Measurements from ENCODE around the gene ZBTB4. TPM values are rescaled to one million over a fixed set of nuclear protein-coding genes. Genes with fewer than 3 reads are reported as not detected.
"Not testable (repeated sequence)": the region's sequence is repeated elsewhere in the genome, so short reads cannot be mapped to it uniquely, and the experiment has no call there.

Gene ZBTB4
- total RNA-seq, 2 donors from 2014 or later = 18.9 to 27.5 TPM

- not testable (repeated sequence) for H3K4me3 Mint-ChIP-seq; ATAC-seq (replicated peaks); H3K27me3 Mint-ChIP-seq; H3K4me1 Mint-ChIP-seq; H3K9me3 Mint-ChIP-seq; H3K27ac Mint-ChIP-seq
- H3K36me3 Mint-ChIP-seq (ENCODE audit: low read depth) = peaks cover 12% of the 10 kb centered on the region
These were observed 9.6 kb downstream of the ZBTB4 start for GRCh38 chr17:7469843-7470242.

- no peak for ATAC-seq (replicated peaks)
- Mint-ChIP-seq H3K27ac (no peak overlapping the region), H3K4me1 (peaks cover 5% of the 10 kb centered on the region), H3K36me3 (ENCODE audit: low read depth) (peaks cover 18% of the 10 kb centered on the region), H3K4me3 (no peak overlapping the region), H3K9me3 (no peaks in the 10 kb centered on the region), H3K27me3 (no peaks in the 10 kb centered on the region)
These were observed 10.5 kb downstream of the ZBTB4 start for GRCh38 chr17:7468804-7469389.

GRCh38 chr17:7468290-7468689 is 11.1 kb downstream of the ZBTB4 start:
- peaks cover 5% of the 10 kb centered on the region for H3K4me1 Mint-ChIP-seq
- H3K4me3 Mint-ChIP-seq = no peak overlapping the region
- ATAC-seq (replicated peaks) = no peak
- H3K9me3 Mint-ChIP-seq = no peaks in the 10 kb centered on the region
- peaks cover 24% of the 10 kb centered on the region for H3K36me3 Mint-ChIP-seq (ENCODE audit: low read depth)
- H3K27me3 Mint-ChIP-seq = no peaks in the 10 kb centered on the region
- no peak overlapping the region for H3K27ac Mint-ChIP-seq

GRCh38 chr17:7467498-7467897 is 11.9 kb downstream of the ZBTB4 start:
- Mint-ChIP-seq H3K4me1 (peaks cover 5% of the 10 kb centered on the region), H3K36me3 (ENCODE audit: low read depth) (peaks cover 30% of the 10 kb centered on the region), H3K27ac (peak overlapping the region; percentile 50), H3K27me3 (no peaks in the 10 kb centered on the region), H3K9me3 (no peaks in the 10 kb centered on the region), H3K4me3 (no peak overlapping the region)
- no peak for ATAC-seq (replicated peaks)

GRCh38 chr17:7466639-7467341 is 12.6 kb downstream of the ZBTB4 start:
- no peaks in the 10 kb centered on the region for H3K9me3 Mint-ChIP-seq

GRCh38 chr17:7466318-7466638 is 13.2 kb downstream of the ZBTB4 start:
- Mint-ChIP-seq H3K27me3 (no peaks in the 10 kb centered on the region), H3K4me3 (no peak overlapping the region), H3K27ac (no peak overlapping the region), H3K36me3 (ENCODE audit: low read depth) (peaks cover 30% of the 10 kb centered on the region), H3K9me3 (no peaks in the 10 kb centered on the region), H3K4me1 (no peaks in the 10 kb centered on the region)
- ATAC-seq (replicated peaks) = no peak

More at GRCh38 chr17:7466639-7467341, 12.6 kb downstream of the ZBTB4 start:
- no peak overlapping the region for H3K4me3 Mint-ChIP-seq
- no peaks in the 10 kb centered on the region for H3K27me3 Mint-ChIP-seq
- H3K36me3 Mint-ChIP-seq (ENCODE audit: low read depth) = peaks cover 30% of the 10 kb centered on the region
- H3K4me1 Mint-ChIP-seq = peaks cover 3% of the 10 kb centered on the region
- peak overlapping the region; percentile 50 for H3K27ac Mint-ChIP-seq
- ATAC-seq (replicated peaks) = no peak

- Mint-ChIP-seq H3K4me1 (no peaks in the 10 kb centered on the region), H3K9me3 (no peaks in the 10 kb centered on the region), H3K27ac (no peak overlapping the region), H3K4me3 (no peak overlapping the region), H3K27me3 (no peaks in the 10 kb centered on the region), H3K36me3 (ENCODE audit: low read depth) (peaks cover 30% of the 10 kb centered on the region)
- no peak for ATAC-seq (replicated peaks)
These were observed 13.7 kb downstream of the ZBTB4 start for GRCh38 chr17:7465597-7466275.

GRCh38 chr17:7464081-7464480 is 15.3 kb downstream of the ZBTB4 start:
- H3K4me3 Mint-ChIP-seq = no peak overlapping the region
- H3K36me3 Mint-ChIP-seq (ENCODE audit: low read depth) = peaks cover 30% of the 10 kb centered on the region
- no peaks in the 10 kb centered on the region for H3K9me3 Mint-ChIP-seq
- H3K27me3 Mint-ChIP-seq = no peaks in the 10 kb centered on the region
- no peak for ATAC-seq (replicated peaks)
- no peak overlapping the region for H3K27ac Mint-ChIP-seq
- H3K4me1 Mint-ChIP-seq = no peaks in the 10 kb centered on the region

- Mint-ChIP-seq H3K4me3 (no peak overlapping the region), H3K4me1 (no peaks in the 10 kb centered on the region), H3K9me3 (no peaks in the 10 kb centered on the region), H3K27me3 (no peaks in the 10 kb centered on the region), H3K27ac (no peak overlapping the region), H3K36me3 (ENCODE audit: low read depth) (peaks cover 30% of the 10 kb centered on the region)
- peak; percentile 13 for ATAC-seq (replicated peaks)
These were observed 16.0 kb downstream of the ZBTB4 start for GRCh38 chr17:7463372-7463846.

- no peak for ATAC-seq (replicated peaks)
- Mint-ChIP-seq H3K9me3 (no peaks in the 10 kb centered on the region), H3K4me1 (no peaks in the 10 kb centered on the region), H3K27ac (no peak overlapping the region), H3K36me3 (ENCODE audit: low read depth) (peaks cover 30% of the 10 kb centered on the region), H3K4me3 (no peak overlapping the region), H3K27me3 (no peaks in the 10 kb centered on the region)
These were observed 16.7 kb downstream of the ZBTB4 start for GRCh38 chr17:7462474-7463371.

GRCh38 chr17:7460850-7461660 is 18.4 kb downstream of the ZBTB4 start:
- H3K9me3 Mint-ChIP-seq = no peaks in the 10 kb centered on the region
- peaks cover 24% of the 10 kb centered on the region for H3K36me3 Mint-ChIP-seq (ENCODE audit: low read depth)
- ATAC-seq (replicated peaks) = no peak
- H3K27ac Mint-ChIP-seq = no peak overlapping the region
- no peaks in the 10 kb centered on the region for H3K4me1 Mint-ChIP-seq
- H3K27me3 Mint-ChIP-seq = no peaks in the 10 kb centered on the region
- no peak overlapping the region for H3K4me3 Mint-ChIP-seq

GRCh38 chr17:7459961-7460545 is 19.4 kb downstream of the ZBTB4 start:
- peak overlapping the region; percentile 17 for H3K27ac Mint-ChIP-seq
- no peak for ATAC-seq (replicated peaks)
- peaks cover 4% of the 10 kb centered on the region for H3K4me1 Mint-ChIP-seq

GRCh38 chr17:7448461-7448860 is 31.0 kb downstream of the ZBTB4 start:
- peaks cover 6% of the 10 kb centered on the region for H3K4me1 Mint-ChIP-seq
- no peak overlapping the region for H3K27ac Mint-ChIP-seq
- peaks cover 33% of the 10 kb centered on the region for H3K27me3 Mint-ChIP-seq
- H3K9me3 Mint-ChIP-seq = no peaks in the 10 kb centered on the region
- peaks cover 7% of the 10 kb centered on the region for H3K36me3 Mint-ChIP-seq (ENCODE audit: low read depth)
- H3K4me3 Mint-ChIP-seq = no peak overlapping the region
- ATAC-seq (replicated peaks) = no peak

More at GRCh38 chr17:7459961-7460545, 19.4 kb downstream of the ZBTB4 start:
- peaks cover 34% of the 10 kb centered on the region for H3K36me3 Mint-ChIP-seq (ENCODE audit: low read depth)
- H3K9me3 Mint-ChIP-seq = no peaks in the 10 kb centered on the region
- no peaks in the 10 kb centered on the region for H3K27me3 Mint-ChIP-seq
- no peak overlapping the region for H3K4me3 Mint-ChIP-seq
